Measurements from ENCODE around the gene WRAP53.

DNA sequence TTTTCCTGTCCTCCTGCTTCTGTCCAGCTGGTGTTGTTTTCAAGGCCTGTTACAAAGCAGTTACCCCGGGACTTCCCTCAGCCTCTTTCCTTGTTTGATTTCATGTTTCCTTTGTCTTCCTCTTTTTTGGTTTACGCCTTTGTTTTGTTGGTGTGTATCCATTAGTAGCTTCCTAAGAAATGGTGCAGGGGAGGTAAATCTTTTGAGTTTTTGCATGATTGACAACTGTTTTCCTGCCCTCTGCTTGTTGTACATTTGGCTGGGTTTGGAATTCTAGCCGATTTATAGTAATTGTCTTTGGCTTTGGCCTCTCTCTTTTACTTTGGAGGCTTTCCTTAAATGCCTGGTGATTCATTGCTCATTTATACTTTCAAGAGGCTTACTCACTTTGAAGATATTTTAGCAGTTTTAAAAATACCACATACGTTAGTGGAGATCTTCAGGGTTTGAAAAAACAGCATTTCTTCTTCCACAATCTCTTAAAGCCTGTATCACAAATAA, 62.1 kb downstream of the WRAP53 start:
- TF ChIP-seq, protein P1, sequence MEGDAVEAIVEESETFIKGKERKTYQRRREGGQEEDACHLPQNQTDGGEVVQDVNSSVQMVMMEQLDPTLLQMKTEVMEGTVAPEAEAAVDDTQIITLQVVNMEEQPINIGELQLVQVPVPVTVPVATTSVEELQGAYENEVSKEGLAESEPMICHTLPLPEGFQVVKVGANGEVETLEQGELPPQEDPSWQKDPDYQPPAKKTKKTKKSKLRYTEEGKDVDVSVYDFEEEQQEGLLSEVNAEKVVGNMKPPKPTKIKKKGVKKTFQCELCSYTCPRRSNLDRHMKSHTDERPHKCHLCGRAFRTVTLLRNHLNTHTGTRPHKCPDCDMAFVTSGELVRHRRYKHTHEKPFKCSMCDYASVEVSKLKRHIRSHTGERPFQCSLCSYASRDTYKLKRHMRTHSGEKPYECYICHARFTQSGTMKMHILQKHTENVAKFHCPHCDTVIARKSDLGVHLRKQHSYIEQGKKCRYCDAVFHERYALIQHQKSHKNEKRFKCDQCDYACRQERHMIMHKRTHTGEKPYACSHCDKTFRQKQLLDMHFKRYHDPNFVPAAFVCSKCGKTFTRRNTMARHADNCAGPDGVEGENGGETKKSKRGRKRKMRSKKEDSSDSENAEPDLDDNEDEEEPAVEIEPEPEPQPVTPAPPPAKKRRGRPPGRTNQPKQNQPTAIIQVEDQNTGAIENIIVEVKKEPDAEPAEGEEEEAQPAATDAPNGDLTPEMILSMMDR (IDR thresholded peaks at IDR 0.05; ENCODE audit: low read length), result no peak
- no peak for TF ChIP-seq EZH2 (IDR thresholded peaks at IDR 0.05; ENCODE audit: borderline replicate concordance, low read length)

Data from OCI-LY1 (cell line).